Esophagus muscularis mucosa (tissue), 4 donors: ENCODE measurements around the gene OR2F1. TPM values are rescaled to one million over a fixed set of nuclear protein-coding genes. Genes with fewer than 3 reads are reported as not detected.

ENCODE experiments used
- DNase-seq: peaks from one replicate; pipeline ENCODE4 v3.0.0-alpha.2; 2017; ENCODE audit errors: extremely low spot score
- H3K27ac ChIP-seq, 4 donors: fragments of 200-600 bp; sonication (generic); replicated peaks in 1 of 4; 1 replicate in 3 of 4; 2 replicates in 1 of 4; pipeline ENCODE4 v1.5.1; 2016 to 2019; ENCODE audit warnings: mild to moderate bottlenecking in 1 of 4
- H3K27me3 ChIP-seq, 4 donors: fragments of 200-600 bp; sonication (generic); one replicate each; pipeline versions ENCODE4 v1.5.1 to v1.6.0; 2016 to 2019
- H3K36me3 ChIP-seq, 4 donors: fragments of 200-600 bp; sonication (generic); one replicate each; pipeline ENCODE4 v1.5.1; 2016 to 2019
- H3K4me1 ChIP-seq, 4 donors: fragments of 200-600 bp; sonication (generic); one replicate each; pipeline ENCODE4 v1.5.1; 2016 to 2019
- H3K4me3 ChIP-seq, 4 donors: fragments of 200-600 bp; sonication (generic); 1 replicate in 2 of 4; 2 replicates in 2 of 4; pipeline ENCODE4 v1.5.1; 2016 to 2019; ENCODE audit warnings: mild to moderate bottlenecking in 4 of 4, moderate library complexity in 1 of 4
- H3K9me3 ChIP-seq, 4 donors: fragments of 200-600 bp; sonication (generic); 1 replicate in 3 of 4; 2 replicates in 1 of 4; pipeline ENCODE4 v1.5.1; 2016 to 2019
- EP300 ChIP-seq: sonication (generic); formaldehyde crosslinking; IDR thresholded peaks from one replicate; pipeline ENCODE4 v1.6.1; 2017; ENCODE audit warnings: antibody characterized with exemption
- POLR2A ChIP-seq: fragments of 450-650 bp; IDR thresholded peaks from one replicate; pipeline ENCODE4 v1.6.1; 2017; ENCODE audit warnings: antibody characterized with exemption, moderate library complexity, mild to moderate bottlenecking, low read depth
- POLR2AphosphoS5 ChIP-seq, 2 donors: sonication (generic); formaldehyde crosslinking; IDR thresholded peaks; one replicate each; pipeline ENCODE4 v1.6.1; 2017; ENCODE audit warnings: antibody characterized with exemption in 2 of 2
- WGBS: methylation state at CpG from one replicate; pipeline ENCODE4 v1.1.5; 2018; 5-methylcytosine and 5-hydroxymethylcytosine counted together
- intact Hi-C: fragments of 100-400 bp; cut with DNase I; formaldehyde crosslinking; loops from one replicate; pipeline ENCODE4 v1.15.1; 2023
- total RNA-seq, 4 donors: library from RNA; depleted of rRNA; stranded (reverse); fragments of >200 nt; gene quantifications; one replicate each; pipeline versions ENCODE4 v1.1.0 to v1.2.1, GENCODE V29; 2016
- TF ChIP-seq, protein P1 (sequence below), 3 experiments: fragments of 200-600 bp in 2 of 3; fragments of 450-650 bp in 1 of 3; sonication (generic) in 2 of 3; IDR thresholded peaks; one replicate each; pipeline ENCODE4 v1.5.1; 2017 to 2019; ENCODE audit warnings: antibody characterized with exemption in 3 of 3, mild to moderate bottlenecking in 2 of 3, moderate library complexity in 1 of 3

Gene OR2F1
- total RNA-seq, 4 donors from 2014 or later, result not detected

DNA sequence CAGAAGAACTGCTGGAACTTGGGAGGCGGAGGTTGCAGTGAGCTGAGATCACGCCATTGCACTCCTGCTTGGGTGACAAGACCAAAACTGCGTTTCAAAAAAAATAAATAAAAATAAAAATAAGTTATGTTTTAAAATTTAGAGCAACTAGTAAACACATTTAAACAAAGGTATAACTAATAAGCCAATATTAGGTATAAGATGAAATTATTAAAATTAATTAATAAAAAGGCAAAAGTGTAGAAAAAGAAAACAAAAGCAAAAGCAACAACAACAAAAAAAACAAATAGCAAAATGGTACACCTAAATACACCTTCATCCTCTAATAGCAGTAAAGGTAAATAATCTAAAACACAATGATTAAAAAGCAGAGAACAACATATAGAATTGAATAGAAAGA is 39.3 kb downstream of the OR2F1 start:
- Histone ChIP-seq H3K36me3 (no peaks in the 10 kb centered on the region), H3K27me3 (no peaks in the 10 kb centered on the region), H3K27ac (no peak overlapping the region), H3K4me1 (peaks cover 0 to 25% (median 22%) of the 10 kb centered on the region in 4 donors), H3K9me3 (no peaks in the 10 kb centered on the region), H3K4me3 (no peak overlapping the region)
- TF ChIP-seq POLR2AphosphoS5 (IDR thresholded peaks at IDR 0.05) (no peak), POLR2A (no peak), EP300 (no peak)
- TF ChIP-seq, protein P1, sequence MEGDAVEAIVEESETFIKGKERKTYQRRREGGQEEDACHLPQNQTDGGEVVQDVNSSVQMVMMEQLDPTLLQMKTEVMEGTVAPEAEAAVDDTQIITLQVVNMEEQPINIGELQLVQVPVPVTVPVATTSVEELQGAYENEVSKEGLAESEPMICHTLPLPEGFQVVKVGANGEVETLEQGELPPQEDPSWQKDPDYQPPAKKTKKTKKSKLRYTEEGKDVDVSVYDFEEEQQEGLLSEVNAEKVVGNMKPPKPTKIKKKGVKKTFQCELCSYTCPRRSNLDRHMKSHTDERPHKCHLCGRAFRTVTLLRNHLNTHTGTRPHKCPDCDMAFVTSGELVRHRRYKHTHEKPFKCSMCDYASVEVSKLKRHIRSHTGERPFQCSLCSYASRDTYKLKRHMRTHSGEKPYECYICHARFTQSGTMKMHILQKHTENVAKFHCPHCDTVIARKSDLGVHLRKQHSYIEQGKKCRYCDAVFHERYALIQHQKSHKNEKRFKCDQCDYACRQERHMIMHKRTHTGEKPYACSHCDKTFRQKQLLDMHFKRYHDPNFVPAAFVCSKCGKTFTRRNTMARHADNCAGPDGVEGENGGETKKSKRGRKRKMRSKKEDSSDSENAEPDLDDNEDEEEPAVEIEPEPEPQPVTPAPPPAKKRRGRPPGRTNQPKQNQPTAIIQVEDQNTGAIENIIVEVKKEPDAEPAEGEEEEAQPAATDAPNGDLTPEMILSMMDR (IDR thresholded peaks at IDR 0.05), result no peak
- intact Hi-C loops, result no loop called here
- WGBS, result 97% methylated on average over 3 of the region's 3 CpGs
- no peak for DNase-seq

DNA sequence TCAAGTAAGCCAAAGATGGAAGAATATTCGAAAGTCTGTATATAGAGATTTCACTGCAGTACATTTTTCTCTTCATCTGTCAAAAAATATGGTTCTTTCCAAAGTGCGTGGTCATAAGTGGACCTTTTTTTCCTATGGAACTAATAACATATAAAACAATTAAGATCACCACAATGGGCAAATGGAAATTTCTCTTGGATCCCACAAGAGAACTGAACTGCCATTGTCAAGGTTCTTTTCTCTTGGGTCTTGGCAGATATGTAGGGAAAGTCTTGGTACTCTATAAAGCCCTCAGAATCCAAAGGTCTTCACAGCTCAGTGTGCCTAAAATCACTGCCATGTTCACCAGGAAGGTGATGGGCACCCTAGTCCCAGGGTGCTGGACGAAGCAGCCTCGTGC is 45.4 kb downstream of the OR2F1 start, which contains the start of gene OR6B1:
TSS of gene OR6B1 (plus strand) at position 301 of the 400 bp plus-strand sequence. CDS start 3,677 bp downstream, outside the sequence.
- no peaks in the 10 kb centered on the region for H3K27me3 ChIP-seq
- WGBS, result 79% methylated on average over 4 of the region's 4 CpGs
- no peaks in the 10 kb centered on the region for H3K9me3 ChIP-seq
- no peaks in the 10 kb centered on the region for H3K36me3 ChIP-seq
- no peak for DNase-seq
- H3K27ac ChIP-seq, result no peak within 1 kb of the TSS
- peaks cover 0 to 4% (median 0%) of the 10 kb centered on the region in 4 donors for H3K4me1 ChIP-seq
- TF ChIP-seq POLR2A (no peak), POLR2AphosphoS5 (IDR thresholded peaks at IDR 0.05) (no peak), EP300 (no peak)
- TF ChIP-seq, protein P1 (IDR thresholded peaks at IDR 0.05), result no peak
- H3K4me3 ChIP-seq, result no peak within 1 kb of the TSS
- intact Hi-C loops, result no loop called here

DNA sequence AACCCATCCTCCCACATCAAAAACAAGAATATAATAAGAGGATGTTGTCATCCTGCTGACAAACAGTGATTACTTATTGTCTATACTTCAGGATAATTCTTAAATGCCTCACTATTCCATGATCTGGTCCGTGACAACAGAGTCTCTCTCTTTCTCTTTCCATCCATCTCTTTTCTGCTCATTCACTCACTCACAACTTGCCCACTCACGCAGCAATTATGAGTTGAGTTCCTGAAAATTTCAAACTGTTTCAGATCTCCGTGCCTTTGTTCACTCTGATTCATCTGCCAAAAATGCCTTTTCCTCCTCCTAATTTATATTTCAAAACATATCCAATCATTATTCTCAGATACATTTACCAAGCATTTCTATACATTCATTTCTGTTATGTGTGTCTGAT is 46.9 kb downstream of the OR2F1 start:
- DNase-seq, result no peak
- no peaks in the 10 kb centered on the region for H3K36me3 ChIP-seq
- no peaks in the 10 kb centered on the region for H3K27me3 ChIP-seq
- no peaks in the 10 kb centered on the region for H3K9me3 ChIP-seq
- H3K4me1 ChIP-seq, result peaks cover 0 to 4% (median 0%) of the 10 kb centered on the region in 4 donors
- 73% methylated on average over 3 of the region's 3 CpGs for WGBS
- TF ChIP-seq EP300 (no peak), POLR2A (no peak), POLR2AphosphoS5 (IDR thresholded peaks at IDR 0.05) (no peak)
- TF ChIP-seq, protein P1 (IDR thresholded peaks at IDR 0.05), result no peak
- intact Hi-C loops, result no loop called here
- H3K27ac ChIP-seq, result no peak overlapping the region
- no peak overlapping the region for H3K4me3 ChIP-seq

DNA sequence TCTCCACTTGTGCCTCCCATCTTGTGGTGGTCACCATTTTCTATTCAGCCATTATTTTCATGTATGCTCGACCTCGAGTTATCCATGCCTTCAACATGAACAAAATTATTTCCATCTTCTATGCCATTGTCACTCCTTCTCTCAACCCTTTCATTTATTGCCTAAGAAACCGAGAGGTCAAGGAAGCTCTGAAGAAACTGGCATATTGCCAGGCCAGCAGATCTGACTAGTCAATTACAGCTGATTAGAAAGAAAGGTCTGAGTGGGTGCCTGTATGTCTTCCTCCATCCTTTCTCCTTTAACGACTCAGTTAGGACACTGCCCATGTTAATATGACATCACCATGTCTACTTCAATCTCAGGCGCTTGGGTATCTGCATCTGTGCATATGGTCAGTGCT is 50.1 kb downstream of the OR2F1 start:
- Histone ChIP-seq H3K9me3 (no peaks in the 10 kb centered on the region), H3K4me3 (no peak overlapping the region), H3K4me1 (no peaks in the 10 kb centered on the region), H3K27ac (no peak overlapping the region), H3K27me3 (no peaks in the 10 kb centered on the region), H3K36me3 (no peaks in the 10 kb centered on the region)
- DNase-seq, result peak; percentile 29
- TF ChIP-seq POLR2A, result no peak
- TF ChIP-seq, protein P1 (IDR thresholded peaks at IDR 0.05), result no peak
- intact Hi-C loops, result no loop called here
- WGBS, result 79% methylated on average over 5 of the region's 5 CpGs

DNA sequence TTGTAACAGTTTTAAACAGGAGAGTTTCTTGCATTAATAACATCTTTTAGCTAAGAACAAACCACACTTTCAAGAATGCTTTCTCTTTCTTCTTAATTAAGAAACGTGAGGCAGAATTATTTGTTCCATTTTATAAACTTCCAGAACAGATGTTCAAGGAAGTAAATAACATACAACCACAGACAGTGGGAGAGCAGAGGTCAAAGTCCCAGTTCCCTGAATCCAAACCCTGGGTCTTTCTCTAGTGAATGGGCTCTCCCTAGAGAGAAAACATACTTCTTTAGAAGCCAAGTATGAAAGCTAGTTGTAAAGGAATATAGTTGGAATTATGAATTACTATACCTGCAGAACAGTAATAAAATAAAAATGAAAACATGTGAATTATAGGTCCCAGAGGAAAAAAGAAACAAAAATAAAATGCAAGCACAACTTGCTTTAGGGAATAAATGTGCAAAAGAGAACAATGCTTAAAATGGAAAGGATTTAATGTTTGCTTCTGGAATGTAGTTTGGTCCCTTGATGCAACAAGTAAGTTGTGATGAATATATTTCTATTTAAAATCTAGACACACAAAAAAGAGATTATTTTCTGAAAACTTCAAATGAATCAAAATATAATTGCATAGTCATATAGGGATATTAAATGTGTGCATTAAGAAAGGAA is 51.5 kb downstream of the OR2F1 start:
- Histone ChIP-seq H3K27me3 (no peaks in the 10 kb centered on the region), H3K4me1 (no peaks in the 10 kb centered on the region), H3K9me3 (no peaks in the 10 kb centered on the region), H3K4me3 (no peak overlapping the region), H3K36me3 (no peaks in the 10 kb centered on the region), H3K27ac (no peak overlapping the region)
- WGBS, result 64% methylated on average over 1 of the region's 1 CpG
- intact Hi-C loops, result no loop called here
- no peak for DNase-seq
- TF ChIP-seq, protein P1 (IDR thresholded peaks at IDR 0.05), result no peak
- TF ChIP-seq POLR2AphosphoS5 (IDR thresholded peaks at IDR 0.05), result no peak
- TF ChIP-seq POLR2A, result no peak
- no peak for TF ChIP-seq EP300
